GM18499 (cell line): ENCODE measurements around the gene PPARG.
"Not testable (repeated sequence)": the region's sequence is repeated elsewhere in the genome, so short reads cannot be mapped to it uniquely, and the experiment has no call there.

Experiments used
- ATAC-seq: cut with Tn5 transposase; IDR thresholded peaks from one replicate; pipeline ENCODE4 v1.9.1; 2021; ENCODE audit warnings: moderate number of reproducible peaks; ENCODE audit not compliant: insufficient read depth, unreplicated experiment

The PPARG gene

DNA sequence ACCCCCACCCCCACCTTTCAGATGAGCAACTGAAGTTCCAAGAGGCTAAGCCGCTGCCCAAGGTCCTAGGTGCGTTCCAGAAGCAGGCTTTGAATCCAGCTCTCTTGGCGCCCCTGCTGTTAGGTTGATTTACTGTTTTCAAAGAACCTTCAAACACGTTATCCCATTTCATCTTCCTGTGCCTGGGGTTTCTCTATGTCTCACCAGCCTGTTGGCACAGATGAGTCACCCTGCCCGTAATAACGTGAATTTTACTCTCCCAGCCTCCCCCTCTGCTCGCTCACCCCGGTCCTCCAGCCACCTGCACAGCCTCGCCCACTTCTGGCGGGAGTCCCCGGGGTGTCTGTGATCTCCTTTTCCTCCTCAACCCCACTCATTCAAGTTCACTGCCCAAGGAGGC lies 182.4 kb downstream of the PPARG start:
- no peak for ATAC-seq

DNA sequence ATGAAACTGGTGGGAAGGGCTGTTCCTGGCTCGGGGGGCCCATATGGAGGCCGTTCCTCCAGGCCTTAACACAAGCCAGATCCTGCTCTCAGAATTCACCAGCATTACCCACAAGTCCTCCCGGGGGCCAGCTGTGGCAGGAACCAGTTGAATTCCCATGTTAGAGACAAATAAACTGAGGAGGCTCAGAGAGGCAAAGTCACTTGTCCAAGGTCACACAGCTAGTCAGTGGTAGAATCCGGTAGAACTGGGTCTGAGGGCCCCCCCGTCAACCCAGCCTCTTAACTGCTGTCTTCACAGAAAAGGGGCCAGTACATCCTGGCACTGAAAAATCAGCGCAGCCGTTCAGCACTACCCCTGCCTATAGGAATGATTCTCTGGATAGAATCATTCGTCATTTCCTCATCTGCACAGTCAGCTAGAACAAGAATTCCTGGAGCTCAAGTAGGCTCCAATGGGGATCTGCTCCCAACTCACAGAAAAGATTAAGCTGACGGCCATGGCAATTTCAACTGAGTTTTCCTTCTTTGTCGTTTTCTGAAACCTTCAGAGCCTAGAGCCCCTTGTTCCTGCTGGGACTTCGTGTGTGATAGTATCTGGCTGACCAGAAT lies 183.2 kb downstream of the PPARG start:
- ATAC-seq, result no peak

GRCh38 chr3:12472796-12473195 lies 183.9 kb downstream of the PPARG start:
- no peak for ATAC-seq

DNA sequence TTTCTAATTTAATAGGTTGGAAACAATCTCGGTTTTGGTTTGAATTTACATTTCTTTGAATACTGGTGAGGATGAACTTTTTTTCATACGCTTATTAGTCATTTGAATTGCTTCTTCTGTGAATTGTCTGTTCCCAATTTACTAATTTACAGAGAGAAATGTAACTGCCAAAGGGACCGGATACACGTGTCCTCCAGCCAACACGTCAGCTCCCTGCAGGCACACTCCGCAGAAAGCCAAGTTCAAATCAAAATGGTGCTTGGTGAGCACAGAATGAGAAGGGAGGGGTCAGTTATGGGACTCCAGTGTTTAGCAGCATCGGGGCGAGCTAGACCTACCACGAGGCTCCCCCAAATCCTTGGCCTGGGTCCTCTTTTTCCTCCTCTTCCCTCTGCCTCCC lies 184.6 kb downstream of the PPARG start:
- no peak for ATAC-seq

- ATAC-seq, result no peak
Measured at GRCh38 chr3:12476238-12476897, 187.5 kb downstream of the PPARG start.

DNA sequence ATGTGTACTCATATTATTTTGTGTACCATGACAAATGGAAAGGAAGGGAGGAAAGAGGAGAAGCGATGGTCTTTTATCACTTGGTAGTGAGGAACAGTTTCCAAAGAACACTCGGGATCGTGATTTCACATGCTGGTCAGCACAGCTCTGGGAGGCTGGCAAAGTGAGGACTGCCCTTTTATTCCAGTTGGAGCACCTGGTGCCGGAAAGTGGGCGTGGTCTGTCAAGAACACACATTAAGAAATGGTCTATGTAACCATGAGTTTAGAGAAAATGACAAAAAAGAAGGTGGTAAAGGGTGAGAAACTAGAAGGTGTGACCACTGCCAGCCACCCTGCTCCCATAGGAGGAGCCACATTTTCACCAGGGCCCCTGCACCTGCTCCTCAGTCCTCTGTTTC lies 188.4 kb downstream of the PPARG start:
- no peak for ATAC-seq

DNA sequence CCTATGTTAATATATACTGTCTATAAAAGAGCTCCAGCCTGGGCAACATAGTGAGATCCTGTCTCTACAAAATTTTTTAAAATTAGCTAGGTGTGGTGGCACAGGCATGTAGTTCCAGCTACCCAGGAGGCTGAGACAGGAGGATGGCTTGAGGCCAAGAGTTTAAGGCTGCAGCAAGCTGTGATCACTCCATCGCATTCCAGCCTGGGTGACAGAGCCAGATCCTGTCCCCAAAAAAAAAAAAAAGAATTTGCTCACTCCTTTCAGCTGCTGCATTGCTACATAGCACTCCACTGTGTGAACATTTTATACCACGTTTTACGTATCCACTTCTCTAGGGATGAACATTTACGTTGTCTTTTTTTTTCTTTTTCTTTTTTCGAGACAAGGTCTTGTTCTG lies 189.5 kb downstream of the PPARG start:
- ATAC-seq, result no peak

DNA sequence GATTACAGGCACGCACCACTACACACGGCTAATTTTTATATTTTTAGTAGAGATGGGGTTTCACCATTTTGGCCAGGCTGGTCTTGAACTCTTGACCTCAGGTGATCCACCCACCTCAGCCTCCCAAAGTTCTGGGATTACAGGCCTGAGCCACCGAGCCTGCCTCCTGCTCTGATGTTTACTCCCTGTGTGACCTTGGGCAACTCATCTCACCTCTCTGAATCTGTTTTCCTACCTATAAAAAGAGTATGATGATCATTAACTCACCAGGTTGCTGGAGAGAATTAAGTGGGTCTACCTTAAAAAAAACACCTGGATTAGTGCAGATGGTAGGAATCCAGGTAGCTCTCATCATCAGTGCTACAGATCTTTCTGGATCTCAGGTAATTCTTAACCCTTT lies 190.3 kb downstream of the PPARG start:
- ATAC-seq, result not testable (repeated sequence)

GRCh38 chr3:12479919-12480427 lies 191.1 kb downstream of the PPARG start:
- ATAC-seq, result no peak

- ATAC-seq, result no peak
Measured at GRCh38 chr3:12483410-12483809, 194.5 kb downstream of the PPARG start.

GRCh38 chr3:12483872-12484197 lies 195.0 kb downstream of the PPARG start:
- ATAC-seq, result no peak
